ENCODE results near the gene GPR157.

GRCh38 chr1:9133870-9134585, 5.1 kb upstream of the GPR157 start:
- TF ChIP-seq CTCF (IDR thresholded peaks at IDR 0.05) (no peak), POLR2AphosphoS5 (IDR thresholded peaks at IDR 0.05) (no peak), POLR2A (IDR thresholded peaks at IDR 0.05) (no peak)

All from upper lobe of left lung (tissue), 4 donors.